ENCODE data around the gene SRR.

Gene SRR

GRCh38 chr17:2347805-2348685, 44.3 kb downstream of the SRR start:
- peak; percentile 99 for DNase-seq

DNA sequence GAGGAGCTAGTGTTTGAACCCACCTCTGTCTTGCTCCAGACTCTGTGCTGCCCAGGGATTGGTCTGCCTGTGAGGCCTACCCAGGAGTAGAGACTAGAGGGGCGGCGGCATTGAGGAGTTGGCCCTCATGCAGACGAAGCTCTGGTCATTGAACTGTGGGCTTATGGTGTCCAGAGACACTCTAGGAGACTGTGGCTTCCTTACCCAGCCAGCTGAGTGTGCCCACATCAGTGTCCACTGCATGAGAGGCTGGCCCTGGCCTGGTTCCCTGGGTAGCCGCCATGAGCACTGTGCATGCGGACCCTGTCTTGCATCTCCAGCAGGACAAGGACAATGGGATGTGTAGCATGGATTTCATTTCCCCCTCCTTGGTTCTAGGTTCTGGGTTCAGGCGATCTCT, 47.5 kb downstream of the SRR start:
- DNase-seq, result no peak

DNA sequence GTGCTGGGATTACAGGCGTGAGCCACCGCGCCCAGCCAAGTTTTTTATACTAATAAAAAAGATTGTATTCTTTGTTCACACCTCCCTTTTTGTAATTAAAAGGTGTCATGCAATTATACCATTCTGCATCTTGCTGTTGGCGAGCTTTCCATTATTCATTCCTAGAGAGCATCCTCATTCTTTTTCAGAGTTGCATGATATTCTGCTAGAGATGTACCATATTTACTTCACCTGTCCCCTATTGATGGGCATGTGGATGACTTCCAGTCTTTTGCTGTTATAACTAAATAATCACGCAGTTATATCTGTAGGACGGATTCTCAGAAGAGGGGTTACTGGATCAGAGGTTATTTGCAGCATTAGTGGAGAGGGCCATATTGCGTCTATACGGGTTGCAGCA, 50.6 kb downstream of the SRR start:
- no peak for DNase-seq

GRCh38 chr17:2357237-2357636, 53.5 kb downstream of the SRR start:
- no peak for DNase-seq

DNA sequence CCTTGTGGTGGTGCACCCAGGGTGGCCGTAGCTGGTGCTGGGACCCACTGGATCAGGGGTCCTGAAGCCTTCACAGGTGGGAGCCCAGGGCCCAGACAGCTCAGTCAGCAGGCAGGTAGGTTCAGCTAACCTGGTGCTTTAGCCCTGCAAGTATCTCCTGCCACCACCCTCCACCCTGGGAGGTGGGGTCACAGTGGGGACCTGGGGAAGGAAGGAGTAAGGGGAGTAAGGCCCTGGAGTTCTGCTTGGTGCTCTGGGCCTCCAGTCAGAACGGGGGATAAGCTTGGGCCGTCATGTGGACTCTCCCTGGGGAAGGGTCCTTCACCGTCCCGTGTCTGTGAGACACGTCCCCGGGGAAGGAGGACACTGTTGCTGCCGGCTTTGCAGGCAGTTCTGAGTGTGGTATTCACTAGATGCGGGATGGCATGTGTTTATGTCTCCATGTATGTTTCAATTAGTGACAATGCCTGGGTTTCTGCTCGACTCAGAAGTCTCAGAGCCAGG, 54.2 kb downstream of the SRR start:
- DNase-seq, result no peak

DNA sequence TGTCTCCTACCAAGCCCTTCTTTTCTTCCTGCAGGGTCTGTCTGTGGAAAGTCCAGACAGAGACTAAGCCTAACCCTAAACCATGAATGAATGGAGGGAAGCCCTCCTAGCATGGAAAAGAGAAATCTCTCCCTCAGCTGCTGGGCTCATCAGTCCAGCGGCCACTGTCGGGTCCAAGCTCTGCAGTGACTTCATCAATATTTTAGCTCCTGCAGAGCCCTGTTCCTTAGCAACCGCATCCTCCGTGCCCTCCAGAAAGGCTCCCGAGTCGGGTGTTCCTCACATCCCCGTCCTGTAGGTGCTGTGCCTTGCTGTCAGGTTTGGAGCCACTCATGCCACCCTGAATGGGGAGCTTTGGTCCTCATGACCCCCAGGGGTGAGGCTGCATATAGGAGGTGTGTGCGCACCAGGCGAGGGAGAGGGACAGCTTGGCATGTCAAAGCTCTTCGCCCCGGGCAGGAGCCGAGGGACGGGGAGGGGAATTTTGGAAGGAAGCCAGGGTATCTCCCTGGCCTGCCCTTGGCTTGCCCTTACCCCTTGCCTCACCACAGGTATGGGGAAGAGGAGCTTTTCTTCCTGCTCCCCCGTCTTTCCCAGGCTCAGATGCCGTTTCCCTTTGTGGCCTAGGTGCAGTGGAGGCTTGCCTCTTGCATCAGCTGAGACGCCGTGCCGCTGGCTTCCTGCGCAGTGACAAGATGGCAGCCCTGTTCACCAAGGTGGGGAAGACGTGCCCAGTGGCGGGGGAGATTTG, 57.4 kb downstream of the SRR start:
- DNase-seq, result no peak

GRCh38 chr17:2362016-2362415, 58.3 kb downstream of the SRR start:
- no peak for DNase-seq

DNA sequence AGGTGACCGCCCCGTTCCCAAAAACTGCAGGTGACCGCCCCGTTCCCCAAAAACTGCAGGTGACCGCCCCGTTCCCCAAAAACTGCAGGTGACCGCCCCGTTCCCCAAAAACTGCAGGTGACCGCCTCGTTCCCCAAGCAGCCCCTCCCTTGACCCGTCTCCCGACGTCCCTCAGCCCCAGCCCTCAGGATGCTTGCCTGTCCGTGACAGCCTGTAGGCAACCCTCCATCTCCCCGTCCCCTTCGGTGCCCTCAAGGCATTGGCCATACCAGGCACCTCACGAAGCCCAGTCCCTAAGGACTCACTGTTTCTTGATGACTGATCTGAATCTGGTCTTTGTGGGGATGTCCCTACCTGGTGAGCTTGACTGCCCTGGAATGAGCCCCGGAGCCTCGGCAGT, 58.7 kb downstream of the SRR start:
- no peak for DNase-seq

GRCh38 chr17:2362881-2363280, 59.1 kb downstream of the SRR start:
- DNase-seq, result no peak

DNA sequence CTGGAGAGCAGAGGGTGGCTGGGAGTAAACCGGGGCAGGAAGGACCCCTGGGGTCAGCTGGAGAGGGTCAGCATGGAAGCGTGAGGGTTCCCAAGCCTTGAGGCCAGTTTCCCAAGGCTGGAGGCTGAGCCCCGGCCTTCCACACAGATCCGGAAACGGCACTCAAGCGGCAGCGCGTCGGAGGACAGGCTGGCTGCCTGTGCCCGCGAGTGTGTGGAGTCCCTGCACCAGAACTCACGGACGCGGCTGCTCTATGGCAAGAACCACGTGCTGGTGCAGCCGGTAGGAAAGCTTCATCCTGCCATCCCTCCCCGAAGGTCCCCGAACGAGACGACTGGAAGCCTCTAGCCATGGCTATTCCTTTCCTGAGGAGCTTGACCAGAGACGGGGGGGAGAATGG, 59.6 kb downstream of the SRR start:
- no peak for DNase-seq

- no peak for DNase-seq
These were observed 60.4 kb downstream of the SRR start for GRCh38 chr17:2363851-2364762.

- DNase-seq, result no peak
These were observed 61.0 kb downstream of the SRR start for GRCh38 chr17:2364763-2365116.

DNA sequence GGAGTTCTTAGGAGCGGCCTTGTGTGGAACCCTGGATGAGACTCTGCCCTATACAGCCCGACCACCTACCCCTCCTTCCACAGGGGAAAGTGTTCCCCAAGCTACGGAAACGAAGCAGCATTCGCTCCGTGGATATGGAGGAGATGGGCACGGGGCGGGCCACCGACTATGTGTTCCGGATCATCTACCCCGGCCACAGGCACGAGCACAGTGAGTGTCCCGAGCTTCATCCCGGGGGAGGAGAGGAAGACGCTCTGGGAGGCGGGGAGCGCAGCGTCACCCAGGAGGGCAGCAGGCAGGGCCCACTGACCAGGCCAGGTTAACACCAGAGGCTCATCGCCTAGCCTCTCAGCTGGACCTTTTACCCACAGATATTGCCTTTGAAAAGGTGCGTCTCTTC, 61.4 kb downstream of the SRR start:
- DNase-seq, result no peak

GRCh38 chr17:2366747-2367494, 63.2 kb downstream of the SRR start:
- peak; percentile 80 for DNase-seq

DNA sequence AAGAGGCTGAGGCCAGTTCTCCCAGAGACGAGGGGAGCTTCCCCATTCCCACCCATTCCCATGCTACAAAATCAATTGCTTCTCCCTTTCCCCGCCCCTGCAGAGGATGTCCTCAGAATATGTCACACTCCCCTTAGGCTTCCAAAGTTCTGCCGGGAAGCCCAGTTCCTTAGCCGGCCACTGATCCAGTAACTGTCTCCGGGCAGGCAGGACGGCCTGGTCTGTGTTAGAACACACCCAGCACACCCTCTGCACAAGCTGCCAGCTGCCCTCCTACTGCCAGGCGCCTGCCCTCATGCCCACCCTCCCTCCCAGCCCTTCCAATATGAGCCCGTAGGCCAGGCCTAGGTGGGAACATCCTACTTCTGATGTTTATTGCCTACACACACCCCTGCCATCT, 64.6 kb downstream of the SRR start:
- no peak for DNase-seq

DNA sequence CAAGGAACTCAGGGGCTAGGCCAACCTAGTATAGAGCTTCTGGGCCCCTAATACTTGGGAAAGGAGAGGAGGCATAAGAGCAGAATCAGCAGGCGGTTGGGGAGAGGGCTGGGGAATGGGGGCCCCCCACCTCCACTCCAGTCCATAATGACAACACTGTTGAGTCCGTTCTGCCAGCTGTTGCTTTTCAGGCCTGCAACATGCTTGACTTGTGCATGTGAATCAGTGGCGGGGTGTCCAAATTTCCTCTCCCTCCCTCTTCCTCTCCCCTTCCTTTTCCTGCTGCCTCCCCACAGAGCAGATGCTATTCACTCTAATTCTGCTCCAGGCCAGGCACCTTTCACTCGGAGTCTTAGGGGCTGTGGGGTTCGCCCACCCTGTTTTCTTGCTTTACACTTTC, 65.3 kb downstream of the SRR start:
- no peak for DNase-seq

DNA sequence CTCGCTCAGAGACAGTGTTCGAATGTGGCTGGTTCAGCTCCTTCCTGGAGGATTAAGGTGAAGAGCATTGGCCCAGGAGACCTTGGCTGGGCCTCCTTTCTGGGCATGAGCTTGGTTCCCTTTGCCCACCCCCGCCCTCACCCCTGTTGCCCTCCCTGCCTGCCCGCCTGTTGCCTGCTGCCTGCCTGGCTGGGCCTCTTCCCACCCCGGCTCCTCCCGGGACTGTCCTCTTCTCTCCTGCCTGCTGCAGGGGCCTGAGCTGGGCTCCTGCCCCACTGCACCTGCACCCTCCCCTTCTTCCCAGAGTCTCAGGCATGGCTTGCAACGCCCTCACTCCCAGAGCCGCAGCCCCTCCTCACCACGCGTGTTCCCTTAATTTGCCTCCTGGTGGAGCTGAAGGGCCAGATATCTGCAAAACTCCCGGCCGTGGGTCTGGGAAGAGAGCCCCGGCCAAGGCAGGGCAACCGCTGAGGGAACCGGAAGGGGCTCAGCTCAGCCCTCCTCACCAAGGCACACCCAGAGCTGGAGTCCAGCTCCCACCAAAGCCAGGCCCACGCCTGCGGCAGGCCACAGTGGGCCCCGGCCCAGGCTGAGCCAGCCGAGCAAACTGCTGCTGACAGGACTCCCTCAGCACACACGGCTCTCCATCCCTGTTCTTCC, 65.9 kb downstream of the SRR start:
- peak; percentile 88 for DNase-seq

GRCh38 chr17:2370211-2370589, 66.5 kb downstream of the SRR start:
- DNase-seq, result no peak

DNA sequence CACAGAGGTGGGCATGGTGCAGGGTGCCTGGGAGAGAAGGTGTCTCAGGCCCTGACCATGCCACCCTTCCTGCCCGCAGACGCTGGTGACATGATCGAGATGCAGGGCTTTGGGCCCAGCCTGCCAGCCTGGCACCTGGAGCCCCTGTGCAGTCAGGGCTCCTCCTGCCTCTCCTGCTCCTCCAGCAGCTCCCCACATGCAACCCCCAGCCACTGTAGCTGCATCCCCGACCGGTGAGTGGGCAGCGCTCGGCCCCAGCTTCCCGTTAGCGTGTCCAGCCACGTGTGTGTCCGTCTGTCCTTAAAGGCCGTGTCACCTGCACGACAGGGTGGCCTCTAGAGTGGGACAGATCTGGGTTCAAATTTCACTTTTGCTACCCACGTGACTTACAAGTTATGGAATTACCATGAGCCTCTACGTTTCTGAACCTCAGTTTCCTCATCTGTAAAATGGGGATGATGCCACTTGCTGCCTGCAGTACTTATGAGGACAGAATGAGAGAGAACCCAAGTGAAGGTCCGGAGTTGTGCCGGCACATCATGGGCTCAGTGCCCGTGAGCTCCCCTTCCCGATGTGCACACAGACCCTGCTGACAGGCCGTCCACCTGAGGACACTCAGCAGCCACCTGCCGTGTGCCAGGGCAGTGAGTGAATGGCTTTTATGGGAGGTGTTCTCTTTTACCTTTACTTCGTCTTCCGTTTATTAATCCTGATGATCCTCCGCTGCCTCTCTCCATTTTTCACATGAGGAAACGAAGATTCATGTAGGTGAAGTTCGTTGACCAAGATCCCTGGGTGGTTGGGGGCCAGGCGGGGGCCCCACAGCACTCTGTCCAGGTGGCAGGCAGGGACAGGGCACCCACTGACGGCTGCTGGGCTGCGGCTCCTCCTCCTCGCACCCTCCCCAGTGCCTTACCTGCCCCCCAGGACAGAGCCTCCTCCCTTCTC, 67.7 kb downstream of the SRR start:
- DNase-seq, result no peak

- no peak for DNase-seq
These were observed 68.4 kb downstream of the SRR start for GRCh38 chr17:2372180-2372579.

DNA sequence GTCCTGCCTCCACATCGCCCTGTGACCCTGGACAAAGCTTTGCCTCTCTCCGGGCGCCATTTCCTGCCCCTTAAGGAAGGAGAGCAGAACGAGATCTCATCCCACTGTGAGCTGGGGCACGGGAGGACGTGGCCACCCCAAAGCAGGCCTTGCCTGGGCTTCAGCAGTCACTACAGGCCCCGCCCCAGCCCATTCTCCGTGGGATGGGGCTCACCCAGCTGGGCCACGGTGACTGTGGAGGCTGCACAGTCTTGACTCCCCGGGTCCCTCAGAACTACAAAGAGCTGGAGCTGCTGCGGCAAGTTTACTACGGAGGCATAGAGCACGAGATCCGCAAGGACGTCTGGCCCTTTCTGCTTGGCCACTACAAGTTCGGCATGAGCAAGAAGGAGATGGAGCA, 68.9 kb downstream of the SRR start:
- no peak for DNase-seq

All from islet precursor cell (in vitro differentiated cells).